Mesothelial cell of epicardium (in vitro differentiated cells): ENCODE results near the gene EYS. TPM values are rescaled to one million over a fixed set of nuclear protein-coding genes. Genes with fewer than 3 reads are reported as not detected.
"Not testable (repeated sequence)": the region's sequence is repeated elsewhere in the genome, so short reads cannot be mapped to it uniquely, and the experiment has no call there.

Experiments used
- DNase-seq, 2 experiments: peaks; one replicate each; pipeline ENCODE4 v3.0.0; 2021; ENCODE audit warnings: low spot score in 2 of 2; ENCODE audit not compliant: unreplicated experiment in 2 of 2
- H3K27ac Mint-ChIP-seq: 2 replicates; pipeline ENCODE4 v1.8.0; 2021; ENCODE audit warnings: mixed read lengths
- H3K27me3 Mint-ChIP-seq: 2 replicates; pipeline ENCODE4 v1.8.0; 2021; ENCODE audit warnings: low read depth, mixed read lengths
- H3K36me3 Mint-ChIP-seq: 2 replicates; pipeline ENCODE4 v1.8.0; 2021; ENCODE audit warnings: mixed read lengths
- H3K4me1 Mint-ChIP-seq: 2 replicates; pipeline ENCODE4 v1.8.0; 2021; ENCODE audit warnings: mixed read lengths
- H3K4me3 Mint-ChIP-seq: 2 replicates; pipeline ENCODE4 v1.8.0; 2021; ENCODE audit warnings: mild to moderate bottlenecking, moderate library complexity, mixed read lengths
- H3K9me3 Mint-ChIP-seq: 2 replicates; pipeline ENCODE4 v1.8.0; 2021; ENCODE audit warnings: mixed read lengths
- CTCF ChIP-seq: fragments of 200-600 bp; sonication (generic); IDR thresholded peaks from one replicate; pipeline ENCODE4 v1.5.0; 2021; ENCODE audit warnings: antibody characterized with exemption; ENCODE audit not compliant: unreplicated experiment
- total RNA-seq: library from RNA; stranded (reverse); gene quantifications from 3 replicates; pipeline ENCODE4 v1.2.1, GENCODE V29; 2021

The EYS gene
- total RNA-seq, 1 donor from 2014 or later: 0.69 TPM

GRCh38 chr6:64459411-64459944, 1247.5 kb downstream of the EYS start:
- Mint-ChIP-seq H3K27ac (no peak overlapping the region), H3K4me3 (no peak overlapping the region), H3K36me3 (no peaks in the 10 kb centered on the region), H3K9me3 (peaks cover 9% of the 10 kb centered on the region), H3K27me3 (peaks cover 2% of the 10 kb centered on the region), H3K4me1 (no peaks in the 10 kb centered on the region)
- TF ChIP-seq CTCF: no peak
- DNase-seq: no peak

GRCh38 chr6:64448101-64448500, 1258.9 kb downstream of the EYS start:
- H3K9me3 Mint-ChIP-seq: peaks cover 28% of the 10 kb centered on the region
- H3K36me3 Mint-ChIP-seq, H3K4me1 Mint-ChIP-seq, DNase-seq, H3K27me3 Mint-ChIP-seq, H3K27ac Mint-ChIP-seq, H3K4me3 Mint-ChIP-seq: not testable (repeated sequence)

GRCh38 chr6:64445038-64445437, 1262.0 kb downstream of the EYS start:
- Mint-ChIP-seq H3K9me3 (peaks cover 31% of the 10 kb centered on the region), H3K36me3 (no peaks in the 10 kb centered on the region), H3K4me1 (no peaks in the 10 kb centered on the region), H3K27ac (no peak overlapping the region), H3K4me3 (no peak overlapping the region), H3K27me3 (no peaks in the 10 kb centered on the region)
- DNase-seq: no peak
- no peak for TF ChIP-seq CTCF

DNA sequence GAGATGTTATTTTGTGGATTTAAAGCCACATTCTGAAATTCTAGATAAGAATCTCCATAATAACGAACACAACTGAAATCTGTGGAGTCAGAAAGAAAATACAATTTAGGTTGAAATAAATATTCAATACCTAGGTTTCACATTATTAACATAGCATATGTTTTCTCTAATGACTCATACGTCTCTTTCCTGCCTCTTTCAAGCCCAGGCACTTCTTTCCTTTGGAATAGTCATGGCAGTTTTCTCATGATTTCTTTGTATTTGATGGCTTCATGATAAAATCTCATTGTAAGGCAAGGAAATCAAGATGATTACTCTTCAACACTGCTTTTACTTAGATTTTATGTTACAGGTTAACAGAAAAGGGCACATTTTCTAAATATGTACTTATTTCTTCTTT, 1267.8 kb downstream of the EYS start:
- H3K4me1 Mint-ChIP-seq: no peaks in the 10 kb centered on the region
- H3K27me3 Mint-ChIP-seq: no peaks in the 10 kb centered on the region
- no peak overlapping the region for H3K4me3 Mint-ChIP-seq
- no peak for DNase-seq
- peaks cover 20% of the 10 kb centered on the region for H3K9me3 Mint-ChIP-seq
- TF ChIP-seq CTCF: no peak
- no peak overlapping the region for H3K27ac Mint-ChIP-seq
- no peaks in the 10 kb centered on the region for H3K36me3 Mint-ChIP-seq

DNA sequence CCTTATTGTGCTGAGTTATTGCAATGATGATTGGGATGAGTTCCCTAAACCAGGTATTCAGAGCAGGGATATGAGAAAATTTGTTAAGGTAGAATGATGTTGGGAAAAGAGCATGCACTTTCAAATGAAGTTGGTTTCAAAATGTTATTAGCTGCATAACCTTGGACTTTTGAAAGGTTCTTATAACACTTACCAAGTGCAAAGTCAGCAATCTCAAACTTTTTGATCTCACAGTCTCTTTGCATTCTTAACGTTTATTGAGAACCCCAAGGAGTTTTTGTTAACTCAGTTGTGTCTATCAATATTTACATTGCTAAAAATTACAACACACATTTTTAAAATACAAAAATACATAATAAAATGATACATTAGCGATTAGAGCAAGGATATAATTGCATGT, 1269.0 kb downstream of the EYS start:
- H3K27ac Mint-ChIP-seq: no peak overlapping the region
- H3K4me3 Mint-ChIP-seq: no peak overlapping the region
- DNase-seq: no peak
- peaks cover 14% of the 10 kb centered on the region for H3K9me3 Mint-ChIP-seq
- H3K27me3 Mint-ChIP-seq: no peaks in the 10 kb centered on the region
- H3K4me1 Mint-ChIP-seq: no peaks in the 10 kb centered on the region
- TF ChIP-seq CTCF: no peak
- no peaks in the 10 kb centered on the region for H3K36me3 Mint-ChIP-seq

- H3K36me3 Mint-ChIP-seq: no peaks in the 10 kb centered on the region
- no peaks in the 10 kb centered on the region for H3K4me1 Mint-ChIP-seq
Observed at GRCh38 chr6:64429926-64430325, 1277.1 kb downstream of the EYS start.

More at GRCh38 chr6:64429926-64430325, 1277.1 kb downstream of the EYS start:
- Mint-ChIP-seq H3K4me3 (no peak overlapping the region), H3K27me3 (no peaks in the 10 kb centered on the region), H3K9me3 (no peaks in the 10 kb centered on the region), H3K27ac (no peak overlapping the region)
- DNase-seq: no peak
- no peak for TF ChIP-seq CTCF
